ENCODE results near the gene TPCN1.

DNA sequence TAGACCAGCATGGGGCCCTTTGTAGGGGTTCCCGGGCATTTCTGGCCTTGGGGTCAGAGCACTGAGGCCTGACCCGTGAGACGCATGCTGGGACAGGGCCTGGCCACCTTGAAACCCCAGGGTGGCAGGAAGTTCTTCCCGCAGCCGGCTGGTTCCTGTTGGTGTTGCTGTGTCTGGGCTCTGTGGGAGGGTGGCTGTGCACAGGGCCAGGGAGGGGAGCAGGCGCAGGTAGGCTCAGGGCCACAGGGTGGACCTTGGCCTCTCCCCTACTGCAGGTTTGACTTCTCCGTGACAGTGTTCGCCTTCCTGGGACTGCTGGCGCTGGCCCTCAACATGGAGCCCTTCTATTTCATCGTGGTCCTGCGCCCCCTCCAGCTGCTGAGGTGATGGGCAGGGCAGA, 65.4 kb downstream of the TPCN1 start:
- TF ChIP-seq FOXM1 (IDR thresholded peaks at IDR 0.05; ENCODE audit: low read depth), result no peak
- TF ChIP-seq CTCF (IDR thresholded peaks at IDR 0.05), result no peak
- TF ChIP-seq JUND (IDR thresholded peaks at IDR 0.05), result no peak
- TF ChIP-seq RAD21 (IDR thresholded peaks at IDR 0.05; ENCODE audit: low read length), result no peak
- TF ChIP-seq SMC3 (IDR thresholded peaks at IDR 0.05; ENCODE audit: low read depth, low read length), result no peak
- TF ChIP-seq RCOR1 (IDR thresholded peaks at IDR 0.05; ENCODE audit: low read length), result no peak
- TF ChIP-seq RFX5 (IDR thresholded peaks at IDR 0.05; ENCODE audit: low read length), result no peak
- no peak for TF ChIP-seq MAX (IDR thresholded peaks at IDR 0.05; ENCODE audit: low read depth)
- no peak for TF ChIP-seq USF2 (IDR thresholded peaks at IDR 0.05; ENCODE audit: borderline replicate concordance, low read depth, low read length)
- no peak for TF ChIP-seq EP300 (IDR thresholded peaks at IDR 0.05; ENCODE audit: borderline replicate concordance in 1 of 2, low read depth in 1 of 2, low read length in 1 of 2)
- TF ChIP-seq EZH2phosphoT487 (IDR thresholded peaks at IDR 0.05; ENCODE audit: borderline replicate concordance, low read depth), result no peak
- TF ChIP-seq, protein P1, sequence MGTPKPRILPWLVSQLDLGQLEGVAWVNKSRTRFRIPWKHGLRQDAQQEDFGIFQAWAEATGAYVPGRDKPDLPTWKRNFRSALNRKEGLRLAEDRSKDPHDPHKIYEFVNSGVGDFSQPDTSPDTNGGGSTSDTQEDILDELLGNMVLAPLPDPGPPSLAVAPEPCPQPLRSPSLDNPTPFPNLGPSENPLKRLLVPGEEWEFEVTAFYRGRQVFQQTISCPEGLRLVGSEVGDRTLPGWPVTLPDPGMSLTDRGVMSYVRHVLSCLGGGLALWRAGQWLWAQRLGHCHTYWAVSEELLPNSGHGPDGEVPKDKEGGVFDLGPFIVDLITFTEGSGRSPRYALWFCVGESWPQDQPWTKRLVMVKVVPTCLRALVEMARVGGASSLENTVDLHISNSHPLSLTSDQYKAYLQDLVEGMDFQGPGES (IDR thresholded peaks at IDR 0.05; ENCODE audit: low read depth, low read length), result no peak
